ENCODE measurements around the gene ARHGAP1.

Gene ARHGAP1

DNA sequence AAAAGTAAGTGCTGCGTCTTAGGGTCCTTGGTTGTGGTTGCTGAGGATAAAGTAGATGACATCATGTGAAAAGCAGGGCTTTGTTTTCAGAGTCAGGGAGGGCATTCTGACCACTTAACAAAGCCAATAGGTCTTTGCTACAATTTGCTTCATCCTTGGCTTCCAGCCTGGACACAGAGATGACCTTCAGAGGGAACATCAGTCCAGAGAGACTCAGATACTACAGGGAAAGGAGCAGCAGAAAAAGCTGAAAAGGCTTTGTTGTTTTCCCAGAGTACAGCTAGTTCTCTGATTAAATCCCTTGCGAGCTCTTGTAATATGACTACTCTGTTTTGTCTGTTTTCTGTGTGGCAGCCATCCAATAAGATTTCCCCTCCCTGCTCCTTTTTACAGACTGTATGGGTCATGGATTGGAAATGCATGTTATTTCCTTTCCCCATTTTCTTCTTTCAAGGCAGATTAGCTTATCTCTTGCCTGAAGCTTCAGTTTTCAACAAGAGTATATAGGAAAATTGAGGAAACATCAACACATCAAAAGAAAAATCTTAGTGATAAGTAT is 51.2 kb downstream of the ARHGAP1 start:
- H3K9ac ChIP-seq (ENCODE audit: low read length in 5 of 5), result peak overlapping the region in 1 of 5 donors; percentile 64
- H3K27ac ChIP-seq (ENCODE audit: low read depth, low read length), result peak overlapping the region; percentile 19
- no peaks in the 10 kb centered on the region for H3K27me3 ChIP-seq (ENCODE audit: control insufficient read depth in 5 of 5, insufficient read depth in 4 of 5, low read length in 5 of 5)
- no peak overlapping the region for H3K4me3 ChIP-seq (ENCODE audit: low read depth in 1 of 5, low read length in 5 of 5)
- H3K4me1 ChIP-seq (ENCODE audit: control insufficient read depth in 5 of 5, insufficient read depth in 5 of 5, low read length in 5 of 5), result peaks cover 4 to 13% (median 13%) of the 10 kb centered on the region in 5 donors
- H3K9me3 ChIP-seq (ENCODE audit: control insufficient read depth in 5 of 5, low read length in 5 of 5), result no peaks in the 10 kb centered on the region
- peaks cover 31 to 74% (median 58%) of the 10 kb centered on the region in 5 donors for H3K36me3 ChIP-seq (ENCODE audit: control insufficient read depth in 5 of 5, insufficient read depth in 5 of 5, low read length in 5 of 5)

DNA sequence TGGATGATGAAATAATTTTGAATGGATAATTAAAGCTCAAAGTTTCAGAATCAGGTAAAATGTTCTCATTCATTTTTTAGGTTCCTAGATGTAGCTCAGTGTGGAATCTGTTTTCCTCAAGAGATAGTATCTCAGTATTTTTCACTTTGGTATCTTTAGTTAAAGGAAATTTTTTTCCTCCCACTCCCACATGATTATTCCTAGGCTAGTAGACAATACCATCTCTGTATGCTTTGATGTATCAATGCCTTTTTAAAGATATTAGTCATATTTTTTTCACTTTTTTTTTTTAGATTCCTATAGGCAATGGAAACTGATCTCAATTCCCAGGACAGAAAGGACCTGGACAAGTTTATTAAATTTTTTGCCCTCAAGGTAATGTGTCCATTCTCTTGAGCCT is 56.4 kb downstream of the ARHGAP1 start:
- Histone ChIP-seq H3K27ac (ENCODE audit: low read depth, low read length) (no peak overlapping the region), H3K9ac (ENCODE audit: low read length in 5 of 5) (no peak overlapping the region), H3K4me1 (ENCODE audit: control insufficient read depth in 5 of 5, insufficient read depth in 5 of 5, low read length in 5 of 5) (peaks cover 0 to 7% (median 6%) of the 10 kb centered on the region in 5 donors), H3K36me3 (ENCODE audit: control insufficient read depth in 5 of 5, insufficient read depth in 5 of 5, low read length in 5 of 5) (peaks cover 18 to 43% (median 28%) of the 10 kb centered on the region in 5 donors), H3K27me3 (ENCODE audit: control insufficient read depth in 5 of 5, insufficient read depth in 4 of 5, low read length in 5 of 5) (no peaks in the 10 kb centered on the region), H3K4me3 (ENCODE audit: low read depth in 1 of 5, low read length in 5 of 5) (no peak overlapping the region), H3K9me3 (ENCODE audit: control insufficient read depth in 5 of 5, low read length in 5 of 5) (no peaks in the 10 kb centered on the region)

DNA sequence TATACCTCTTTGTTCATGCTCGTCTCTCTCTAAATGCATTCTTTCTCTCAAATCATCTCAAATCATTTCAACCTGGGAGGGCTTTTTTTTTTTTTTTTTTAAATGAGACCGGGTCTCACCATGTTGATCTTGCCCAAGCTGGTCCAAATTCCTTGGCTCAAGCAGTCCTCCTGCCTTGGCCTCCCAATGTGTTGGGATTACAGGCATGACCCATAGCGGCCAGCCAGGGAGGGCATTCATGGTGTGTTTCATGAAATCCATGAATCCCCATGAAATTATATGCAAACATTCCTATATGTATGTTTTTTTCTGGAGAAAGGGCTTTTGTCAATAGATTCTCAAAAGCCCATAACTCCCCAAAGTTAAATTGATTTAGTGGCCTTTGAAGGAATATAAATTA is 56.9 kb downstream of the ARHGAP1 start:
- Histone ChIP-seq H3K4me1 (ENCODE audit: control insufficient read depth in 5 of 5, insufficient read depth in 5 of 5, low read length in 5 of 5) (peaks cover 0 to 5% (median 2%) of the 10 kb centered on the region in 5 donors), H3K36me3 (ENCODE audit: control insufficient read depth in 5 of 5, insufficient read depth in 5 of 5, low read length in 5 of 5) (peaks cover 19 to 43% (median 28%) of the 10 kb centered on the region in 5 donors), H3K27me3 (ENCODE audit: control insufficient read depth in 5 of 5, insufficient read depth in 4 of 5, low read length in 5 of 5) (no peaks in the 10 kb centered on the region), H3K9me3 (ENCODE audit: control insufficient read depth in 5 of 5, low read length in 5 of 5) (no peaks in the 10 kb centered on the region), H3K9ac (ENCODE audit: low read length in 5 of 5) (no peak overlapping the region), H3K4me3 (ENCODE audit: low read depth in 1 of 5, low read length in 5 of 5) (no peak overlapping the region), H3K27ac (ENCODE audit: low read depth, low read length) (no peak overlapping the region)

DNA sequence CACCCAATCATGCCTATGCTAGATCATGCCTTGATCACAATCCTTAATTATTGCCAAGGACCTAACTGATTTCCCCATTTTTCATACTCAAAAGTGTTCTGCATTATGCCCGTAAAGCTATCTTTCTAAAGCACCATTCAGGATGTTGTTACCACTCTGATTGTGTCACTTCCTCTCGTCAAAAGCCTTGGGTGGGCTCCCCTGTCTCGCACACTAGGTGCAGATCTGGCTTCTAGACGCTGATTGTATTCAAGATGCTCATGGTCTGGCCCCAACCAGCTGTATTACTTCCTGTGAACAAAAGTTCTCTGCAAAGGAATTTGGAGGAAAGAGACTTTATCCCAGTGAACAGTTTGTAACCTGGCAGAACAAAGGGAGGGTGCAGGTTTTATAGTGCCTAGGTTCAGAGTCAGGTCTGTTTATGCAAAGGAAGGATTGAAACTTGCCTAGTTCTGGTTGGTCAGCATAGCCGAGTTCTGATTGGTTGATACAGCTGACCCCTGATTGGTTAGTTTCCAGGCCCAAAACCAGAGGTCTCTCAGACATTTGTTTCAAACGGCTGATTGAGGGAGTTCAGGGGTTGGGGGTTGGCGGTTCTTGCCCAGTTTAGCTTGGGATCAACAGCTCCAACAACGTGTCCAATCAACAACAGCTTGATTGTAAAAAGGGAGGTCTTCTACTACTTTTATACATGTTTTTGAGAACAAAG is 57.6 kb downstream of the ARHGAP1 start:
- H3K36me3 ChIP-seq (ENCODE audit: control insufficient read depth in 5 of 5, insufficient read depth in 5 of 5, low read length in 5 of 5), result peaks cover 21 to 42% (median 30%) of the 10 kb centered on the region in 5 donors
- no peak overlapping the region for H3K27ac ChIP-seq (ENCODE audit: low read depth, low read length)
- no peak overlapping the region for H3K4me3 ChIP-seq (ENCODE audit: low read depth in 1 of 5, low read length in 5 of 5)
- no peak overlapping the region for H3K9ac ChIP-seq (ENCODE audit: low read length in 5 of 5)
- H3K9me3 ChIP-seq (ENCODE audit: control insufficient read depth in 5 of 5, low read length in 5 of 5), result no peaks in the 10 kb centered on the region
- H3K27me3 ChIP-seq (ENCODE audit: control insufficient read depth in 5 of 5, insufficient read depth in 4 of 5, low read length in 5 of 5), result no peaks in the 10 kb centered on the region
- H3K4me1 ChIP-seq (ENCODE audit: control insufficient read depth in 5 of 5, insufficient read depth in 5 of 5, low read length in 5 of 5), result peaks cover 0 to under 1% (median 0%) of the 10 kb centered on the region in 5 donors

DNA sequence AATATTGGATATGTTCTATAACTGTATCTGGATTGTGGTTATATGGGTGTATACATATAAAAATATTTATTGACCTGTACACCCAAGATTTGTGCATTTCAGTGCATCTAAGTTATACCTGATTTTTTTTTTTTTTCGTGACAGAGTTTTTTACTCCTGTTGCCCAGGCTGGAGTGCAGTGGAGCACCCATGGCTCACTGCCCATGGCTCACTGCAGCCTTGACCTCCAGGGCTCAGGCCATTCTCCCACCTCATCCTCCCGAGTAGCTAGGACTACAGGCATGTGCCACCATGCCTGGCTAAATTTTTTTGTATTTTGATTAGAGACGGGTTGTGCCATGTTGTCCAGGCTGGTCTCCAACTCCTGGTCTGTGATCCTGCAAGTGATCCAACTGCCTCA is 58.8 kb downstream of the ARHGAP1 start:
- Histone ChIP-seq H3K4me1 (ENCODE audit: control insufficient read depth in 5 of 5, insufficient read depth in 5 of 5, low read length in 5 of 5) (no peaks in the 10 kb centered on the region), H3K9me3 (ENCODE audit: control insufficient read depth in 5 of 5, low read length in 5 of 5) (no peaks in the 10 kb centered on the region), H3K27me3 (ENCODE audit: control insufficient read depth in 5 of 5, insufficient read depth in 4 of 5, low read length in 5 of 5) (no peaks in the 10 kb centered on the region), H3K9ac (ENCODE audit: low read length in 5 of 5) (no peak overlapping the region), H3K27ac (ENCODE audit: low read depth, low read length) (no peak overlapping the region), H3K4me3 (ENCODE audit: low read depth in 1 of 5, low read length in 5 of 5) (no peak overlapping the region), H3K36me3 (ENCODE audit: control insufficient read depth in 5 of 5, insufficient read depth in 5 of 5, low read length in 5 of 5) (peaks cover 21 to 31% (median 22%) of the 10 kb centered on the region in 5 donors)

- H3K4me3 ChIP-seq (ENCODE audit: low read depth in 1 of 5, low read length in 5 of 5), result no peak overlapping the region
- H3K27me3 ChIP-seq (ENCODE audit: control insufficient read depth in 5 of 5, insufficient read depth in 4 of 5, low read length in 5 of 5), result no peaks in the 10 kb centered on the region
- H3K4me1 ChIP-seq (ENCODE audit: control insufficient read depth in 5 of 5, insufficient read depth in 5 of 5, low read length in 5 of 5), result peaks cover 0 to 9% (median 6%) of the 10 kb centered on the region in 5 donors
- H3K36me3 ChIP-seq (ENCODE audit: control insufficient read depth in 5 of 5, insufficient read depth in 5 of 5, low read length in 5 of 5), result peaks cover 9 to 20% (median 13%) of the 10 kb centered on the region in 5 donors
- no peaks in the 10 kb centered on the region for H3K9me3 ChIP-seq (ENCODE audit: control insufficient read depth in 5 of 5, low read length in 5 of 5)
- no peak overlapping the region for H3K27ac ChIP-seq (ENCODE audit: low read depth, low read length)
- H3K9ac ChIP-seq (ENCODE audit: low read length in 5 of 5), result no peak overlapping the region
Observed at GRCh38 chr11:46640036-46640788, 60.2 kb downstream of the ARHGAP1 start.

DNA sequence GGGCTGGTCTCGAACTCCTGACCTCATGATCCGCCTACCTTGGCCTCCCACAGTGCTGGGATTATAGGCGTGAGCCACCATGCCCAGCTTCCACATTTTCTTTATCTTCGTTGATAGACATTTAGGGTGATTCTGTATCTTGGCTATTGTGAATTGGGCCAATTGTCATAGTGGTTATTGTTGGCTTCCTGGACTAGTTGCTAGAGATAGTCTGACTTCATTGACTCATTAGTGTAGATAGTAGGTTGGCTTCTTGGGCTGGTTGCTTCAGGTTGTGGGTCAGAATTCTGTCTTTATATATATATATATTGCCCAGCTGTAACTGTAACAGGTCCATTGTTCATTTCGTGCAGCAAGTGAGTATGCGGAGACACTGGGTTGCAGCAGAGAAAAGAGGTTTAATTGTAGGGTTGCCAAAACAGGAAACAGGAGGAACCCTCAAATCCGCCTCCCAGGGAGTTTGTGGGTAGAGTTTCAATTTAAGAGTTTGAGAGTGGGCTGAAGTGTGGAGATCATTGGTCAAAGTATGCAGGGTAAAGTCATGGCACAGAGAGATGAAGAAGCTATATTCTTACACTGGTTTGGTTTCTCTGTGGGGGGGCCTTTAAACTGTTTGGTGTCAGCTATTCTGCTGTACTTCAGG is 61.1 kb downstream of the ARHGAP1 start:
- Histone ChIP-seq H3K4me1 (ENCODE audit: control insufficient read depth in 5 of 5, insufficient read depth in 5 of 5, low read length in 5 of 5) (peaks cover 0 to 12% (median 6%) of the 10 kb centered on the region in 5 donors), H3K9me3 (ENCODE audit: control insufficient read depth in 5 of 5, low read length in 5 of 5) (no peaks in the 10 kb centered on the region), H3K4me3 (ENCODE audit: low read depth in 1 of 5, low read length in 5 of 5) (no peak overlapping the region), H3K36me3 (ENCODE audit: control insufficient read depth in 5 of 5, insufficient read depth in 5 of 5, low read length in 5 of 5) (peaks cover 6 to 15% (median 11%) of the 10 kb centered on the region in 5 donors), H3K9ac (ENCODE audit: low read length in 5 of 5) (no peak overlapping the region), H3K27me3 (ENCODE audit: control insufficient read depth in 5 of 5, insufficient read depth in 4 of 5, low read length in 5 of 5) (no peaks in the 10 kb centered on the region), H3K27ac (ENCODE audit: low read depth, low read length) (no peak overlapping the region)

- Histone ChIP-seq H3K4me1 (ENCODE audit: control insufficient read depth in 5 of 5, insufficient read depth in 5 of 5, low read length in 5 of 5) (peaks cover 0 to 12% (median 6%) of the 10 kb centered on the region in 5 donors), H3K9ac (ENCODE audit: low read length in 5 of 5) (no peak overlapping the region), H3K27ac (ENCODE audit: low read depth, low read length) (no peak overlapping the region), H3K27me3 (ENCODE audit: control insufficient read depth in 5 of 5, insufficient read depth in 4 of 5, low read length in 5 of 5) (no peaks in the 10 kb centered on the region), H3K36me3 (ENCODE audit: control insufficient read depth in 5 of 5, insufficient read depth in 5 of 5, low read length in 5 of 5) (peaks cover 2 to 13% (median 9%) of the 10 kb centered on the region in 5 donors), H3K4me3 (ENCODE audit: low read depth in 1 of 5, low read length in 5 of 5) (no peak overlapping the region), H3K9me3 (ENCODE audit: control insufficient read depth in 5 of 5, low read length in 5 of 5) (no peaks in the 10 kb centered on the region)
Observed at GRCh38 chr11:46637546-46637945, 62.9 kb downstream of the ARHGAP1 start.

- peaks cover 0 to 12% (median 6%) of the 10 kb centered on the region in 5 donors for H3K4me1 ChIP-seq (ENCODE audit: control insufficient read depth in 5 of 5, insufficient read depth in 5 of 5, low read length in 5 of 5)
- no peak overlapping the region for H3K4me3 ChIP-seq (ENCODE audit: low read depth in 1 of 5, low read length in 5 of 5)
- no peaks in the 10 kb centered on the region for H3K9me3 ChIP-seq (ENCODE audit: control insufficient read depth in 5 of 5, low read length in 5 of 5)
- H3K27me3 ChIP-seq (ENCODE audit: control insufficient read depth in 5 of 5, insufficient read depth in 4 of 5, low read length in 5 of 5), result no peaks in the 10 kb centered on the region
- peaks cover 6 to 30% (median 18%) of the 10 kb centered on the region in 5 donors for H3K36me3 ChIP-seq (ENCODE audit: control insufficient read depth in 5 of 5, insufficient read depth in 5 of 5, low read length in 5 of 5)
- no peak overlapping the region for H3K27ac ChIP-seq (ENCODE audit: low read depth, low read length)
- no peak overlapping the region for H3K9ac ChIP-seq (ENCODE audit: low read length in 5 of 5)
Observed at GRCh38 chr11:46635557-46636139, 64.8 kb downstream of the ARHGAP1 start.
